OCI-LY1 (cell line): ENCODE results near the gene LCAT.
"Not testable (repeated sequence)": the region's sequence is repeated elsewhere in the genome, so short reads cannot be mapped to it uniquely, and the experiment has no call there.

Source experiments
- H2AFZ ChIP-seq: fragments of 200-600 bp; sonication (generic), shearing (Covaris generic); 2 replicates; pipeline ENCODE4 v1.6.0; 2014; ENCODE audit warnings: antibody characterized with exemption, mild to moderate bottlenecking, low read length
- H3F3A ChIP-seq: fragments of 200-600 bp; sonication (generic), shearing (Covaris generic); 2 replicates; pipeline ENCODE4 v1.6.0; 2014; ENCODE audit warnings: mild to moderate bottlenecking, antibody characterized with exemption, low read length, moderate library complexity; ENCODE audit not compliant: insufficient read depth
- H3K27ac ChIP-seq: fragments of 200-600 bp; sonication (generic); 2 replicates; pipeline ENCODE4 v1.5.1; 2014; ENCODE audit warnings: low read length, mixed run types, mild to moderate bottlenecking, low read depth; ENCODE audit not compliant: poor library complexity, severe bottlenecking
- H3K27me3 ChIP-seq: fragments of 200-600 bp; sonication (generic); 2 replicates; pipeline ENCODE4 v1.6.0; 2014; ENCODE audit warnings: antibody characterized with exemption, mild to moderate bottlenecking, low read length, moderate library complexity; ENCODE audit not compliant: insufficient read depth
- H3K36me3 ChIP-seq: fragments of 200-600 bp; sonication (generic); 2 replicates; pipeline ENCODE4 v1.6.1; 2014; ENCODE audit warnings: mild to moderate bottlenecking, antibody characterized with exemption, low read length, moderate library complexity, mixed read lengths; ENCODE audit not compliant: insufficient read depth
- H3K4me1 ChIP-seq: fragments of 200-600 bp; sonication (generic); 2 replicates; pipeline ENCODE4 v1.5.1; 2014; ENCODE audit warnings: mild to moderate bottlenecking, low read length, moderate library complexity; ENCODE audit not compliant: insufficient read depth, severe bottlenecking
- H3K4me2 ChIP-seq: fragments of 200-600 bp; sonication (generic), shearing (Covaris generic); 2 replicates; pipeline ENCODE4 v1.6.1; 2014; ENCODE audit warnings: low read length
- H3K4me3 ChIP-seq: fragments of 200-600 bp; sonication (generic); 2 replicates; pipeline ENCODE4 v1.5.1; 2014; ENCODE audit warnings: low read length, low read depth, mild to moderate bottlenecking, mixed read lengths; ENCODE audit not compliant: poor library complexity, severe bottlenecking
- H3K79me2 ChIP-seq: fragments of 200-600 bp; shearing (Covaris generic); 2 replicates; pipeline ENCODE4 v1.6.1; 2016; ENCODE audit warnings: mixed run types, low read length, mixed read lengths; ENCODE audit not compliant: insufficient read depth
- H3K9ac ChIP-seq: fragments of 200-600 bp; sonication (generic), shearing (Covaris generic); 2 replicates; pipeline ENCODE4 v1.6.1; 2014; ENCODE audit warnings: mild to moderate bottlenecking, low read length, mixed read lengths
- H3K9me2 ChIP-seq: fragments of 200-600 bp; sonication (generic), shearing (Covaris generic); 2 replicates; pipeline ENCODE4 v1.6.1; 2014; ENCODE audit warnings: low read depth, mild to moderate bottlenecking, low read length, mixed read lengths
- H3K9me3 ChIP-seq: fragments of 200-600 bp; shearing (Covaris generic); 2 replicates; pipeline ENCODE4 v1.6.1; 2014; ENCODE audit warnings: low read length, mixed read lengths
- H4K20me1 ChIP-seq: fragments of 200-600 bp; sonication (generic), shearing (Covaris generic); 2 replicates; pipeline ENCODE4 v1.6.0; 2016; ENCODE audit warnings: mild to moderate bottlenecking, low read length; ENCODE audit not compliant: insufficient read depth
- EZH2 ChIP-seq: fragments of 200-600 bp; sonication (generic), shearing (Covaris generic); IDR thresholded peaks from 2 replicates; pipeline ENCODE4 v1.8.0; 2017; ENCODE audit warnings: borderline replicate concordance, mixed run types, mild to moderate bottlenecking, antibody characterized with exemption, low read length, moderate library complexity, mixed read lengths
- TF ChIP-seq, protein P1 (sequence below): fragments of 200-600 bp; sonication (generic), shearing (Covaris generic); IDR thresholded peaks from 2 replicates; pipeline ENCODE4 v1.5.1; 2017; ENCODE audit warnings: mild to moderate bottlenecking, antibody characterized with exemption, low read length, moderate library complexity, mixed read lengths

The LCAT gene

DNA sequence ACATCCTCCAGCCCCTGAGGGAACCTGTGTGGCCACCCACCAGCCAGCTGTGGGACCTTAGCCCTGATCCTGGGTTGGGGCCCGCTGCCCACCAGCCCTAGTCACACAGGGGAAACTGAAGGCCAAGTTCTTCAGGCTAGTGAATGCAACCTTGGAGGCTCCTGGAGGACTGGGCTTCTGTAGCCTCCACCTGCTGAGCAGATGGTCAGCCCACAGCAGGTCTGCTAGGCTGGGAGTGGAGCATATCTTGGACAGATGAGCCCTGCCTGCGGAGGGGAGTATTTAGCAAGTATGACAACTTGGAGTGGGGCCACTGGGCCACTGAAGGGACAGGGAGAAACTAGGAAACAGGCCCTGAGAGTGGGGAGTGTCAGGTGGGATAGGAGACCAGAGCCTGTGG lies 32.3 kb upstream of the LCAT start:
- H3K4me3 ChIP-seq = no peak overlapping the region
- H3K4me1 ChIP-seq = no peaks in the 10 kb centered on the region
- H3K9me3 ChIP-seq = no peaks in the 10 kb centered on the region
- H2AFZ ChIP-seq = no peak overlapping the region
- H3K9ac ChIP-seq = no peak overlapping the region
- no peaks in the 10 kb centered on the region for H3K27me3 ChIP-seq
- no peaks in the 10 kb centered on the region for H3K36me3 ChIP-seq
- no peaks in the 10 kb centered on the region for H3K9me2 ChIP-seq
- H4K20me1 ChIP-seq = no peaks in the 10 kb centered on the region
- TF ChIP-seq, protein P1, sequence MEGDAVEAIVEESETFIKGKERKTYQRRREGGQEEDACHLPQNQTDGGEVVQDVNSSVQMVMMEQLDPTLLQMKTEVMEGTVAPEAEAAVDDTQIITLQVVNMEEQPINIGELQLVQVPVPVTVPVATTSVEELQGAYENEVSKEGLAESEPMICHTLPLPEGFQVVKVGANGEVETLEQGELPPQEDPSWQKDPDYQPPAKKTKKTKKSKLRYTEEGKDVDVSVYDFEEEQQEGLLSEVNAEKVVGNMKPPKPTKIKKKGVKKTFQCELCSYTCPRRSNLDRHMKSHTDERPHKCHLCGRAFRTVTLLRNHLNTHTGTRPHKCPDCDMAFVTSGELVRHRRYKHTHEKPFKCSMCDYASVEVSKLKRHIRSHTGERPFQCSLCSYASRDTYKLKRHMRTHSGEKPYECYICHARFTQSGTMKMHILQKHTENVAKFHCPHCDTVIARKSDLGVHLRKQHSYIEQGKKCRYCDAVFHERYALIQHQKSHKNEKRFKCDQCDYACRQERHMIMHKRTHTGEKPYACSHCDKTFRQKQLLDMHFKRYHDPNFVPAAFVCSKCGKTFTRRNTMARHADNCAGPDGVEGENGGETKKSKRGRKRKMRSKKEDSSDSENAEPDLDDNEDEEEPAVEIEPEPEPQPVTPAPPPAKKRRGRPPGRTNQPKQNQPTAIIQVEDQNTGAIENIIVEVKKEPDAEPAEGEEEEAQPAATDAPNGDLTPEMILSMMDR = no peak
- TF ChIP-seq EZH2 = no peak
- no peak overlapping the region for H3K27ac ChIP-seq
- H3K79me2 ChIP-seq = no peaks in the 10 kb centered on the region
- H3F3A ChIP-seq = no peaks in the 10 kb centered on the region
- no peak overlapping the region for H3K4me2 ChIP-seq

GRCh38 chr16:67975321-67976105 lies 31.6 kb upstream of the LCAT start:
- H3K4me2 ChIP-seq = no peak overlapping the region
- H3F3A ChIP-seq = no peaks in the 10 kb centered on the region
- no peaks in the 10 kb centered on the region for H3K4me1 ChIP-seq
- TF ChIP-seq, protein P1 = no peak
- TF ChIP-seq EZH2 = no peak
- no peak overlapping the region for H3K27ac ChIP-seq
- H3K27me3 ChIP-seq = no peaks in the 10 kb centered on the region
- H3K9ac ChIP-seq = no peak overlapping the region
- no peak overlapping the region for H2AFZ ChIP-seq
- H3K36me3 ChIP-seq = no peaks in the 10 kb centered on the region
- H3K9me2 ChIP-seq = no peaks in the 10 kb centered on the region
- H3K79me2 ChIP-seq = no peaks in the 10 kb centered on the region
- H4K20me1 ChIP-seq = no peaks in the 10 kb centered on the region
- H3K4me3 ChIP-seq = no peak overlapping the region
- no peaks in the 10 kb centered on the region for H3K9me3 ChIP-seq

DNA sequence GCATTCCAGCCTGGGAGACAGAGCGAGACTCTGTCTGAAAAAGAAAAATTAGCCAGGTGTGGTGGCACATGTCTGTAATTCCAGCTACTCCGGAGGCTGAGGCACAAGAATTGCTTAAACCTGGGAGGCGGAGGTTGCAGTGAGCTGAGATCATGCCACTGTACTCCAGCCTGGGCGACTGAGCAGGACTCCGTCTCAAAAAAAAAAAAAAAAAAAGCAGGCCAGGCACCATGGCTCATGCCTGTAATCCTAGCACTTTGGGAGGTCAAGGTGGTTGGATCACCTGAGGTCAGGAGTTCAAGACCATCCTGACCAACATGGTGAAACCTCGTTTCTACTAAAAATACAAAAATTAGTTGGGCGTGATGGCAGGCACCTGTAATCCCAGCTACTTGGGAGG lies 28.4 kb upstream of the LCAT start:
- H3K4me1 ChIP-seq = peaks cover 16% of the 10 kb centered on the region
- H3F3A ChIP-seq, H3K9me2 ChIP-seq, H3K4me3 ChIP-seq, H3K36me3 ChIP-seq, H3K79me2 ChIP-seq, H4K20me1 ChIP-seq, H3K27me3 ChIP-seq, H3K4me2 ChIP-seq, H2AFZ ChIP-seq, H3K27ac ChIP-seq, H3K9me3 ChIP-seq, H3K9ac ChIP-seq: not testable (repeated sequence)

DNA sequence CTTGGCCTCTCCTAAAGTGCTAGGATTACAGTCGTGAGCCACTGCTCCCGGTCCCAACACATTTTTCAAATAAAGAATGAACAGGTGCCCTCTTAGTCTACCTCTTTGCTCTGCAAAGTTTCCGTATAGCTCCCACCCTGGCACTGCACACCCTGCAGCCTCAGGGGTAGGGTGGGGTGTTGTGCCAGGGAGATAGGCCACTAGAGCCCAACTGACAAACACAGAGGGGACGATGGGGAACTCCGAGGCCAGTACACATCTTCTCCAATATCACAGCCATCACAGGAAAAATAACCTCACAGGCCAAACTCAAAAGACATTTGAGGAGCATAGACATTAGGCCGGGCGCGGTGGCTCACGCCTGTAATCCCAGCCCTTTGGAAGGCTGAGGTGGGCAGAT lies 27.2 kb upstream of the LCAT start:
- Histone ChIP-seq H2AFZ (no peak overlapping the region), H3K4me3 (no peak overlapping the region), H3K27ac (no peak overlapping the region), H3K9me3 (no peaks in the 10 kb centered on the region), H3K9me2 (no peaks in the 10 kb centered on the region), H3K4me1 (peaks cover 28% of the 10 kb centered on the region), H3K36me3 (no peaks in the 10 kb centered on the region), H3K9ac (no peak overlapping the region), H3K79me2 (no peaks in the 10 kb centered on the region), H3F3A (no peaks in the 10 kb centered on the region), H4K20me1 (no peaks in the 10 kb centered on the region), H3K27me3 (no peaks in the 10 kb centered on the region), H3K4me2 (no peak overlapping the region)
- TF ChIP-seq, protein P1 = no peak
- TF ChIP-seq EZH2 = no peak
